Mucosa of stomach (tissue), 1 donor: ENCODE results near the gene PREX1.

Source experiments
- H3K27me3 ChIP-seq: one replicate; pipeline ENCODE4 v1.7.0; 2013; ENCODE audit warnings: mild to moderate bottlenecking, low read length; ENCODE audit not compliant: control insufficient read depth, insufficient read depth
- H3K36me3 ChIP-seq: one replicate; pipeline ENCODE4 v1.7.0; 2013; ENCODE audit warnings: low read length; ENCODE audit not compliant: control insufficient read depth, insufficient read depth
- H3K4me1 ChIP-seq: one replicate; pipeline ENCODE4 v1.7.0; 2013; ENCODE audit warnings: mild to moderate bottlenecking, low read length; ENCODE audit not compliant: control insufficient read depth, insufficient read depth
- H3K4me3 ChIP-seq: one replicate; pipeline ENCODE4 v1.7.0; 2013; ENCODE audit warnings: low read length
- H3K9ac ChIP-seq: one replicate; pipeline ENCODE4 v1.7.0; 2013; ENCODE audit warnings: mild to moderate bottlenecking, low read length, moderate library complexity
- H3K9me3 ChIP-seq: one replicate; pipeline ENCODE4 v1.7.0; 2013; ENCODE audit warnings: mild to moderate bottlenecking, low read length, moderate library complexity; ENCODE audit not compliant: control insufficient read depth
- donor health status: Pancreatic carcinoma.

The PREX1 gene

DNA sequence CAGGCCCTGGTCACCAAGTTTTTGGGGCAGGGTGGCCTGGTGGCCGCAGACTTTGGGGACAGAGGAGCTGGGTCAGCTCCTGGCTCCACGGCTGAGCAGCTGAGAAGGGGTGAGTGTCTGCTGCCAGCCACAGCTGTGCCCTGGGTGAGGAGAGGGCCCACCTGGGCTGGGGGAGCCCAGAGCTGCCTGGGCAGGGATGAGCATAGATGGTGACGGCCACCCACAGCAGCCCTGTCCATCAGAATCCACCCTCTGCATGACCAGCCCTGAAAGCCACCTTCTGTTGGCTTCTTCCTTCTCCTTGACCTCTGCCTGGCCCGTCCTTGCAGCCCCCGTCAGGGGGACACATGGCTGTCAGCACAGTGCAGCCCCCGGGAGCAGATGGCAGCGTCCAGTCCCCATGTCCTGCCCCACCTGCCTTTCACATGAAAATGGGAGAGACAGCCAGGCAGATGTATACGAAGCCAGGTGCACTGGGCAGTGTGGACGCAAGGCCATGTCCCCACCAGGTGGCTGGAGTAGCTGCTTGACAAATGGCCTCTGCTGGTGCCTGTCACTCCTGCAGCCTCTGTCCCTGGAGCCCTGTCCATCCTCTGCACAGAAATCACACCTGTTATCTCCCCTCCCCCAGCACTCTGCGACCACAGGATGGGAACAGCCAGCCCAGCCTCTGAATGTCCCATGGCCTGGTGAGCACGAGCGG lies 220.8 kb downstream of the PREX1 start:
- H3K36me3 ChIP-seq, result no peaks in the 10 kb centered on the region

GRCh38 chr20:48606172-48606840 lies 221.5 kb downstream of the PREX1 start:
- H3K9ac ChIP-seq, result no peak overlapping the region
- H3K4me1 ChIP-seq, result no peaks in the 10 kb centered on the region
- no peaks in the 10 kb centered on the region for H3K9me3 ChIP-seq
- H3K36me3 ChIP-seq, result no peaks in the 10 kb centered on the region
- no peaks in the 10 kb centered on the region for H3K27me3 ChIP-seq
- no peak overlapping the region for H3K4me3 ChIP-seq

More for the DNA sequence above, 220.8 kb downstream of the PREX1 start:
- no peaks in the 10 kb centered on the region for H3K9me3 ChIP-seq
- H3K4me1 ChIP-seq, result no peaks in the 10 kb centered on the region
- no peaks in the 10 kb centered on the region for H3K27me3 ChIP-seq
- H3K9ac ChIP-seq, result no peak overlapping the region
- H3K4me3 ChIP-seq, result no peak overlapping the region

DNA sequence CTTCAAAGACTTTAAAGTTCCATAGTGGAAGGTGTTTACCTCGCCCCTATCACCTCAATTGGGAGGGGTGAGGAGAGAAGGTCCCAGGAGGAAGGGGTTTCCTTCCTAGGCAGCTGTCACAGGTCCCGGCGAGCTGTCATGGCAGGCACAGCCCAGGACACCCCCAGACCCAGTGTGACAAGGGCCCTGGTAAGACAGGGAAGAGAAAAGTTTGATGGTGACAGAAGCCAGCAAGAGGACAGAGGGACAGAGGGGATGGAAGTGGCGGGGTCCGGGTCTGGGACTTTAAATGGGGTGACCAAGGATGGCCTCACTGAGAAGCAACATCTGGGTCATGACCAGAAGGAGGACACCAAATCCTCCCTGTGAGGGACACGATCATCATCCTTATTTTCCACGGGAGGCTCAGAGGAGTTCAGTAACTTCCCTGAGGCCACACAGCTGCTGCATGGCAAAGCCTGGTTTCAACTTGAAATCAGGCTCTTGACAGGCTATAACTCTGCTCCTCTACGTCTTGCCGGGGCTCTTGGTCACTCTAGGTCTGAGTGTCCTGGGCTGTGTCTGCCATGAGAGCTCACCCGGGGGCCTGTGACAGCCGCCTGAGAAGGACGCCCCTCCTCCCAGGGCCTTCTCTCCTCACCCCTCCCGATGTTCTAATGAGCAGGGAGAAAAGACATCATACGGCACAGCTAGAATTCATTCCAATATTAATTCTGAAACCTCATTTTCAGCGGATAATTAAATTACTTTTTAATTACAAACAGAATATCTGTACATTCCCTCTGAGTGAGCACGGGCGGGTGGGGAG lies 222.2 kb downstream of the PREX1 start:
- H3K27me3 ChIP-seq, result no peaks in the 10 kb centered on the region
- no peaks in the 10 kb centered on the region for H3K4me1 ChIP-seq
- H3K9ac ChIP-seq, result no peak overlapping the region
- H3K36me3 ChIP-seq, result no peaks in the 10 kb centered on the region
- no peak overlapping the region for H3K4me3 ChIP-seq
- no peaks in the 10 kb centered on the region for H3K9me3 ChIP-seq

DNA sequence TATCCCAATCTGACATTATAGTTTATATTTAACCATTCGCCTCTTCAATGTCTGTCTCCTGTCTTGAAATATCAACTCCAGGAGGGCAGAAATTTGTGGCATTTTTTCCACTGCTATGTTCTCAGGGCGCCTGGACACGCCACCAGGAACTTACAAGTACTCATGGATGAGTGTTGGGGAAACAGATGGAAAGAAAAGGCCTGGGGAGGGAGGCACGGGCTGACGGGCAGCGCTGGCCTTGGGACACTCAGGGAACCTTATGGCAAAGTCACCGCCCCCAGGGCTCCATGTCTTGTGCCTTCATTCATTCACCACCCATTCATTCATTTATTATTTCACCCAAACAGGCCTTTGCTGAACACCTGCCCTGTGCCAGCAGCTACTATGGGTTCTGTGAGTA lies 222.9 kb downstream of the PREX1 start:
- Histone ChIP-seq H3K4me3 (no peak overlapping the region), H3K9ac (no peak overlapping the region), H3K36me3 (no peaks in the 10 kb centered on the region), H3K27me3 (no peaks in the 10 kb centered on the region), H3K9me3 (no peaks in the 10 kb centered on the region), H3K4me1 (no peaks in the 10 kb centered on the region)

- Histone ChIP-seq H3K4me1 (no peaks in the 10 kb centered on the region), H3K9ac (no peak overlapping the region), H3K27me3 (no peaks in the 10 kb centered on the region), H3K36me3 (no peaks in the 10 kb centered on the region), H3K4me3 (no peak overlapping the region), H3K9me3 (no peaks in the 10 kb centered on the region)
These were observed 223.4 kb downstream of the PREX1 start for GRCh38 chr20:48604426-48604825.

DNA sequence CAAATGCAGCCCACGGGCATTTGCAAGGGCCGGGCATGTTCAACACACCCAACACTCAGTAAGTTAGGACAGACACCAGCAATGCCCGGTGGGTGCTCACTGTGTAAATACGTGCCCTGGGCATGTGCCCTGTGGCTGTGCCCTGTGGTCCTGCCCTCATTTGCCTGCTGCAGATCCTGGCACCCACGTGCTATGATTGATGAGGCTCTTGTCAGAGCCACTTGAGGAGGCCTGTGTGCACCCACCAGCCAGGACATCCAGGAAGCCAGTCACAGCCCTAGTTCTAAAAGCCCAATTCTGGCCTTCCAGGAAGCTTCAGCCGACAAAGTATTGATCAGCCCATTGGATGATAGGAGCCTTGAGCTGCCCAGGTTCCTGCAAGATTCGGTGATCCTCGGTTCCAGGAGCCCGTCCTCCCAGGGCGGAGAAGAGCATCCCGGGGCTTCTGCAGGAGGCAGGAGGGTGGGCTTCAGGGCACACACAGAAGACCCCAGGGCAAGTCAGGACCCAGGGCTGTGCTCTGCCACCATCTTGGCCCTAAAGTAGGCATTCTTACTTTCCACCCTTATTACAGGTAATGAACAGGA lies 223.9 kb downstream of the PREX1 start:
- H3K4me1 ChIP-seq, result no peaks in the 10 kb centered on the region
- no peak overlapping the region for H3K9ac ChIP-seq
- H3K27me3 ChIP-seq, result no peaks in the 10 kb centered on the region
- H3K9me3 ChIP-seq, result no peaks in the 10 kb centered on the region
- H3K36me3 ChIP-seq, result no peaks in the 10 kb centered on the region
- no peak overlapping the region for H3K4me3 ChIP-seq

GRCh38 chr20:48603116-48603818 lies 224.5 kb downstream of the PREX1 start:
- Histone ChIP-seq H3K36me3 (no peaks in the 10 kb centered on the region), H3K4me1 (no peaks in the 10 kb centered on the region), H3K4me3 (no peak overlapping the region), H3K27me3 (no peaks in the 10 kb centered on the region), H3K9me3 (no peaks in the 10 kb centered on the region), H3K9ac (no peak overlapping the region)

- Histone ChIP-seq H3K36me3 (no peaks in the 10 kb centered on the region), H3K4me1 (no peaks in the 10 kb centered on the region), H3K4me3 (no peak overlapping the region), H3K9me3 (no peaks in the 10 kb centered on the region), H3K9ac (no peak overlapping the region), H3K27me3 (no peaks in the 10 kb centered on the region)
These were observed 226.0 kb downstream of the PREX1 start for GRCh38 chr20:48601798-48602197.

- Histone ChIP-seq H3K9ac (no peak overlapping the region), H3K4me1 (no peaks in the 10 kb centered on the region), H3K27me3 (no peaks in the 10 kb centered on the region), H3K36me3 (no peaks in the 10 kb centered on the region), H3K4me3 (no peak overlapping the region), H3K9me3 (no peaks in the 10 kb centered on the region)
These were observed 227.3 kb downstream of the PREX1 start for GRCh38 chr20:48600470-48600945.

- H3K4me1 ChIP-seq, result no peaks in the 10 kb centered on the region
- no peak overlapping the region for H3K9ac ChIP-seq
- no peaks in the 10 kb centered on the region for H3K9me3 ChIP-seq
- no peaks in the 10 kb centered on the region for H3K27me3 ChIP-seq
- no peak overlapping the region for H3K4me3 ChIP-seq
- H3K36me3 ChIP-seq, result no peaks in the 10 kb centered on the region
These were observed 227.9 kb downstream of the PREX1 start for GRCh38 chr20:48599748-48600469.

DNA sequence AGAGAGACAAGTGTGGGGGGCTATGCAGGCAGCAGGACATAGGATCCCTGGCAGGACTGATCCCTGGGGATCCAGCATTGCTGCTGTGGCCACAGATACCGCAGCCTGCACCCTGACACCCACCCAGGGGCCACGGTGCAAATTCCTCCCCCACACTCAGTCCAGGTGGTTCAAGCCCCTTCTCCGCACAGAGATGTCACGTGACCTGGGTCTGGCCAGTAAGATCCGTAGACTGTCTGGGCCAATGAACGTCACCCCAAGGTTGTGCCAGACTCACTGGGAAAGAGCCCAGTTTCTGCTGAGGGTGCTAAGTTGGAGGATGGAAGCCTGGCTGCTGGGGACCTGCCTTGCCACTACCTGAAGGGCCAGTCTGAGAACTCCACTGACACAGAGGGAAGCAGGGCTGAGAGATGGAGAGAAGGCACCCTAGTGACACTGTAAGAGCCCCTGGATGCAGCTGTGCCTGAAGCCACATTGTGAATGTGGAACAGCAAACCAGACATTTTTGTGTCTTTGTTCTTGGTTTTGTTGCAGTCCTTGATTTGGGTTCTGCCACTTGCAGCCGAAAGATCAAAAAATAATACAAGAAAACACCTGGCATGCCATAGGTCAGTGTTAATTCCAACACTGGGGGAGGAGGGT lies 228.6 kb downstream of the PREX1 start:
- H3K4me3 ChIP-seq, result no peak overlapping the region
- no peaks in the 10 kb centered on the region for H3K36me3 ChIP-seq
- no peak overlapping the region for H3K9ac ChIP-seq
- no peaks in the 10 kb centered on the region for H3K9me3 ChIP-seq
- no peaks in the 10 kb centered on the region for H3K4me1 ChIP-seq
- H3K27me3 ChIP-seq, result no peaks in the 10 kb centered on the region
